Activated T-cell treated with anti-CD3 and anti-CD28 coated beads for 1 hour (primary cell): ENCODE data around the gene DAAM2.

Source experiments
- DNase-seq: peaks from one replicate; pipeline ENCODE4 v3.0.0-alpha.2; 2020; ENCODE audit warnings: low read depth

Gene DAAM2

GRCh38 chr6:39848171-39848570 lies 56.0 kb downstream of the DAAM2 start:
- no peak for DNase-seq

- DNase-seq, result no peak
These were observed 57.1 kb downstream of the DAAM2 start for GRCh38 chr6:39849228-39849627.

GRCh38 chr6:39849764-39850163 lies 57.6 kb downstream of the DAAM2 start:
- no peak for DNase-seq

- no peak for DNase-seq
These were observed 58.6 kb downstream of the DAAM2 start for GRCh38 chr6:39850736-39851297.

- DNase-seq, result no peak
These were observed 59.2 kb downstream of the DAAM2 start for GRCh38 chr6:39851331-39851730.

- no peak for DNase-seq
These were observed 60.1 kb downstream of the DAAM2 start for GRCh38 chr6:39852324-39852723.

GRCh38 chr6:39853604-39854003 lies 61.4 kb downstream of the DAAM2 start:
- no peak for DNase-seq

- DNase-seq, result no peak
These were observed 63.3 kb downstream of the DAAM2 start for GRCh38 chr6:39855356-39855995.

- no peak for DNase-seq
These were observed 66.8 kb downstream of the DAAM2 start for GRCh38 chr6:39859025-39859424.

- no peak for DNase-seq
These were observed 69.5 kb downstream of the DAAM2 start for GRCh38 chr6:39861663-39862062.

- peak; percentile 47 for DNase-seq
These were observed 73.1 kb downstream of the DAAM2 start for GRCh38 chr6:39865011-39865888.

- no peak for DNase-seq
These were observed 75.4 kb downstream of the DAAM2 start for GRCh38 chr6:39867592-39867991.

- no peak for DNase-seq
These were observed 78.8 kb downstream of the DAAM2 start for GRCh38 chr6:39870950-39871349.

GRCh38 chr6:39873439-39873838 lies 81.3 kb downstream of the DAAM2 start:
- no peak for DNase-seq

- DNase-seq, result no peak
These were observed 83.9 kb downstream of the DAAM2 start for GRCh38 chr6:39876111-39876510.

GRCh38 chr6:39876826-39877225 lies 84.7 kb downstream of the DAAM2 start:
- no peak for DNase-seq

- no peak for DNase-seq
These were observed 87.4 kb downstream of the DAAM2 start for GRCh38 chr6:39879535-39879934.

- no peak for DNase-seq
These were observed 88.4 kb downstream of the DAAM2 start for GRCh38 chr6:39880594-39880993.

- DNase-seq, result no peak
These were observed 89.8 kb downstream of the DAAM2 start for GRCh38 chr6:39881851-39882530.

GRCh38 chr6:39882531-39882899 lies 90.3 kb downstream of the DAAM2 start:
- no peak for DNase-seq

GRCh38 chr6:39884696-39885095 lies 92.5 kb downstream of the DAAM2 start:
- DNase-seq, result no peak

- no peak for DNase-seq
These were observed 93.5 kb downstream of the DAAM2 start for GRCh38 chr6:39885691-39886090.

GRCh38 chr6:39886871-39887270 lies 94.7 kb downstream of the DAAM2 start:
- no peak for DNase-seq
